Ovary (tissue), 9 donors: ENCODE results near the gene HOXA13. TPM values are rescaled to one million over a fixed set of nuclear protein-coding genes. Genes with fewer than 3 reads are reported as not detected.

Experiments
- DNase-seq, 5 donors: peaks; one replicate each; pipeline ENCODE4 v3.0.0-alpha.2; 2019 to 2020
- H3K27ac ChIP-seq, 2 donors: fragments of 200-600 bp; one replicate each; pipeline versions ENCODE4 v1.5.1 to v1.8.0; 2019 to 2022
- H3K27me3 ChIP-seq: fragments of 200-600 bp; one replicate; pipeline ENCODE4 v1.8.0; 2022
- H3K36me3 ChIP-seq: fragments of 200-600 bp; sonication (generic); one replicate; pipeline ENCODE4 v1.5.1; 2019
- H3K4me1 ChIP-seq: one replicate; pipeline ENCODE4 v1.8.1; 2013; ENCODE audit warnings: mild to moderate bottlenecking, moderate library complexity; ENCODE audit not compliant: insufficient read depth
- H3K4me3 ChIP-seq: fragments of 200-600 bp; sonication (generic); one replicate; pipeline ENCODE4 v1.5.1; 2017
- H3K9me3 ChIP-seq, 2 donors: fragments of 200-600 bp in 1 of 2; sonication (generic) in 1 of 2; one replicate each; pipeline versions ENCODE4 v1.5.1 to v1.8.1; 2013 to 2019; ENCODE audit warnings: mild to moderate bottlenecking in 1 of 2, moderate library complexity in 1 of 2
- CTCF ChIP-seq, 3 donors: fragments of 450-650 bp in 2 of 3; fragments of 200-600 bp in 1 of 3; IDR thresholded peaks; one replicate each; pipeline versions ENCODE4 v1.5.1 to v1.8.0; 2016 to 2022; ENCODE audit warnings: antibody characterized with exemption in 3 of 3, mild to moderate bottlenecking in 1 of 3
- EP300 ChIP-seq: sonication (generic); formaldehyde crosslinking; IDR thresholded peaks from one replicate; pipeline ENCODE4 v1.6.1; 2017; ENCODE audit warnings: antibody characterized with exemption
- POLR2A ChIP-seq: fragments of 450-650 bp; IDR thresholded peaks from one replicate; pipeline ENCODE4 v1.6.1; 2017; ENCODE audit warnings: antibody characterized with exemption, mild to moderate bottlenecking, moderate library complexity
- WGBS, 3 donors: extraction: QIAGEN DNeasy Blood & Tissue Kit in 1 of 3; methylation state at CpG; one replicate each; pipeline versions ENCODE4 v1.1.5 to v1.1.7; 2013 to 2017; 5-methylcytosine and 5-hydroxymethylcytosine counted together
- intact Hi-C, 4 donors: fragments of 100-400 bp; cut with DNase I; formaldehyde crosslinking; loops; one replicate each; pipeline versions ENCODE4 v1.11.0 to v1.15.1; 2022 to 2023
- polyA plus RNA-seq, 2 donors: library from polyadenylated mRNA; stranded (reverse); fragments of 200-250 nt in 1 of 2; fragments of 350-450 nt in 1 of 2; fragmentation: Illumina TruSeq in 1 of 2; extraction: RNeasy Lipid Tissue Mini Kit (QIAGEN cat#74804) in 1 of 2; gene quantifications; one replicate each; pipeline ENCODE4 v1.2.3, GENCODE V29; 2013 to 2014
- total RNA-seq, 7 donors: library from RNA; depleted of rRNA in 2 of 7; stranded (reverse); fragments of >200 nt in 2 of 7; fragmentation: NEBNext Ultra II Directional in 3 of 7; extraction: Animal tissue kit (Norgen Biotek cat#: 25700) in 3 of 7; gene quantifications; one replicate each; pipeline versions ENCODE4 v1.1.0 to v1.2.4, GENCODE V29; 2016 to 2023
- donor health status: DM: no; HTN: no; CAD: no; lungs with moderate emphysema.
- donor health status: DM: no; HTN: no; CAD: no.
- donor health status: Bipolar disorder and iron deficiency.
- donor health status: DM: yes; HTN: yes; CAD: no.
- donor health status: DM: no; HTN: no; CAD: no.
- donor health status: DM: yes; HTN: yes; CAD: no.

The HOXA13 gene
- total and polyA plus RNA-seq, 9 donors: 0.07 TPM; not detected in 8

GRCh38 chr7:27200761-27201579, 1.1 kb upstream of the HOXA13 start:
- WGBS, 3 donors: 13 to 23% (median 18%) methylated on average over 14 of the region's 14 CpGs

GRCh38 chr7:27198871-27199801, 755 bp downstream of the HOXA13 start:
- H3K36me3 ChIP-seq: no peaks in the 10 kb centered on the region
- peaks cover 4% of the 10 kb centered on the region for H3K4me1 ChIP-seq
- TF ChIP-seq CTCF (IDR thresholded peaks at IDR 0.05) (no peak), POLR2A (no peak), EP300 (no peak)
- WGBS, 3 donors: 2% methylated on average over 33 to 93 of the region's 93 CpGs
- no peak for DNase-seq
- no peak overlapping the region for H3K27ac ChIP-seq
- H3K9me3 ChIP-seq: no peaks in the 10 kb centered on the region
- H3K27me3 ChIP-seq: peaks cover 6% of the 10 kb centered on the region
- intact Hi-C loops: loop anchor here in 1 of 4 donors (10.0 kb wide), 1 partner anchor 576 kb away; no protein-coding TSS in a partner anchor
- peak overlapping the region; percentile 20 for H3K4me3 ChIP-seq

More at GRCh38 chr7:27200761-27201579, 1.1 kb upstream of the HOXA13 start:
- Histone ChIP-seq H3K4me1 (peaks cover 8% of the 10 kb centered on the region), H3K9me3 (no peaks in the 10 kb centered on the region), H3K27me3 (peaks cover 6% of the 10 kb centered on the region), H3K27ac (no peak overlapping the region), H3K4me3 (peak overlapping the region; percentile 20), H3K36me3 (no peaks in the 10 kb centered on the region)
- intact Hi-C loops: loop anchor here in 2 of 4 donors (5.0 to 10.0 kb wide), 2 partner anchors 724 to 891 kb away; no protein-coding TSS in a partner anchor
- no peak for DNase-seq
- no peak for TF ChIP-seq EP300
- no peak for TF ChIP-seq POLR2A
- no peak for TF ChIP-seq CTCF (IDR thresholded peaks at IDR 0.05)

- H3K36me3 ChIP-seq: no peaks in the 10 kb centered on the region
- intact Hi-C loops: loop anchor here in 1 of 4 donors (10.0 kb wide), 1 partner anchor 577 kb away; no protein-coding TSS in a partner anchor
- peaks cover 10% of the 10 kb centered on the region for H3K27me3 ChIP-seq
- TF ChIP-seq POLR2A: no peak
- TF ChIP-seq CTCF (IDR thresholded peaks at IDR 0.05): no peak
- no peak for TF ChIP-seq EP300
- H3K4me1 ChIP-seq: peaks cover 4% of the 10 kb centered on the region
- H3K4me3 ChIP-seq: peak overlapping the region; percentile 20
- no peaks in the 10 kb centered on the region for H3K9me3 ChIP-seq
- DNase-seq: no peak
- no peak overlapping the region for H3K27ac ChIP-seq
- WGBS, 3 donors: 14 to 19% (median 17%) methylated on average over 29 of the region's 29 CpGs
Measured at GRCh38 chr7:27198138-27198841, 1.6 kb downstream of the HOXA13 start.
